Measurements from ENCODE around the gene TMEM123. TPM values are rescaled to one million over a fixed set of nuclear protein-coding genes. Genes with fewer than 3 reads are reported as not detected.

Gene TMEM123
- total and polyA plus RNA-seq, 4 donors = 125 to 164 (median 153) TPM

- Histone ChIP-seq H3K27ac (ENCODE audit: low read depth, low read length) (no peak overlapping the region), H3K9me3 (ENCODE audit: control insufficient read depth, insufficient read depth, low read length) (no peaks in the 10 kb centered on the region), H3K27me3 (ENCODE audit: control insufficient read depth, insufficient read depth, low read length) (no peaks in the 10 kb centered on the region), H3K4me3 (ENCODE audit: low read depth, low read length) (no peak overlapping the region), H3K4me1 (ENCODE audit: control insufficient read depth, insufficient read depth, low read length) (no peaks in the 10 kb centered on the region), H3K36me3 (ENCODE audit: control insufficient read depth, insufficient read depth, low read length) (no peaks in the 10 kb centered on the region)
- DNase-seq (ENCODE audit: low read depth in 4 of 6, low spot score in 6 of 6) = no peak
- 60% methylated on average over 1 of the region's 1 CpG for WGBS (ENCODE audit: insufficient coverage)
These were observed 24.2 kb upstream of the TMEM123 start for GRCh38 chr11:102476812-102477211.

DNA sequence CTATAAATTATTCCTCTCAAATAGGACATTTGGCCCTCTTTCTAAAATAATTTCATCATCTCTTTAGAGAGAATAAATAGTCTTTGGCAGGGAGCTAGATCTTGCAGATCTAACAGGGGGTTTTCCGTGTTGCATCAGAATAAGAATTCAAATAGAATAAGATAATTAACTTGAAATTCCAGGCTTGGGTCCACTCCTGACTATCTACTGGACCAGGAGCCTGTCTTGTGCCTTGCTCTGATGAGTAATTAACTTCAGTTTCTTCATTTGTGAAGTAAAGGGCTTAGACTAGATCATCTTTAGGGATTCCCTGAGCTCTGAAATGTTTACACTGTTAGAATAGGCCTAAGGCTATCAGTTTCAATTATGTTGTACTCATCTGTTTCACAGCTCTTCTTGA, 23.5 kb upstream of the TMEM123 start:
- no CpG with 5 or more reads among the region's 1 CpG for WGBS (ENCODE audit: insufficient coverage)
- Histone ChIP-seq H3K9me3 (ENCODE audit: control insufficient read depth, insufficient read depth, low read length) (no peaks in the 10 kb centered on the region), H3K4me3 (ENCODE audit: low read depth, low read length) (no peak overlapping the region), H3K27ac (ENCODE audit: low read depth, low read length) (no peak overlapping the region), H3K4me1 (ENCODE audit: control insufficient read depth, insufficient read depth, low read length) (no peaks in the 10 kb centered on the region), H3K36me3 (ENCODE audit: control insufficient read depth, insufficient read depth, low read length) (no peaks in the 10 kb centered on the region), H3K27me3 (ENCODE audit: control insufficient read depth, insufficient read depth, low read length) (no peaks in the 10 kb centered on the region)
- DNase-seq (ENCODE audit: low read depth in 4 of 6, low spot score in 6 of 6) = no peak

DNA sequence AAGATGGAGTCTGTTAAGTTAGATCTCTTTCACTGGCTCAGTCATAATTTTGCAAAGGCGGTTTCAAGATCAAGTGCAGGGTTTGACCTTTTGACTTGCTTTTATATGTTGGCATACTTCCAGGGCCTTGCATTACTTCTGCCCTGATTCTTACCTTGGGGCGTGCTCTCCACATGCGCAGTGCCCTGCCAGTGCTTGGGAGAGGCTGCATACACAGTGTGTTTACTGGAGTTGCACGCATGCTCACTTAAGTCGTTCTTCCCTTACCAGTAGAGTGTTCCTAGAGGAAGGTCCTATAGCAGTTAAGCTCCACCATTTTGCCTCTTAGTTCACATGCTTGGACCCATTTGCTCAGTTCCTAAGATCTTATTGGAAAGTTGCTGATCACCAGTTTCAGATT, 21.0 kb upstream of the TMEM123 start:
- 94% methylated on average over 5 of the region's 5 CpGs for WGBS (ENCODE audit: insufficient coverage)
- H3K9me3 ChIP-seq (ENCODE audit: control insufficient read depth, insufficient read depth, low read length) = no peaks in the 10 kb centered on the region
- H3K27ac ChIP-seq (ENCODE audit: low read depth, low read length) = no peak overlapping the region
- no peak for DNase-seq (ENCODE audit: low read depth in 4 of 6, low spot score in 6 of 6)
- no peaks in the 10 kb centered on the region for H3K36me3 ChIP-seq (ENCODE audit: control insufficient read depth, insufficient read depth, low read length)
- no peaks in the 10 kb centered on the region for H3K27me3 ChIP-seq (ENCODE audit: control insufficient read depth, insufficient read depth, low read length)
- H3K4me1 ChIP-seq (ENCODE audit: control insufficient read depth, insufficient read depth, low read length) = no peaks in the 10 kb centered on the region
- no peak overlapping the region for H3K4me3 ChIP-seq (ENCODE audit: low read depth, low read length)

- Histone ChIP-seq H3K9me3 (ENCODE audit: control insufficient read depth, insufficient read depth, low read length) (no peaks in the 10 kb centered on the region), H3K27ac (ENCODE audit: low read depth, low read length) (no peak overlapping the region), H3K4me3 (ENCODE audit: low read depth, low read length) (no peak overlapping the region), H3K4me1 (ENCODE audit: control insufficient read depth, insufficient read depth, low read length) (no peaks in the 10 kb centered on the region), H3K36me3 (ENCODE audit: control insufficient read depth, insufficient read depth, low read length) (no peaks in the 10 kb centered on the region), H3K27me3 (ENCODE audit: control insufficient read depth, insufficient read depth, low read length) (no peaks in the 10 kb centered on the region)
- 86% methylated on average over 4 of the region's 4 CpGs for WGBS (ENCODE audit: insufficient coverage)
- DNase-seq (ENCODE audit: low read depth in 4 of 6, low spot score in 6 of 6) = no peak
These were observed 19.6 kb upstream of the TMEM123 start for GRCh38 chr11:102472127-102472526.

GRCh38 chr11:102471474-102471873, 18.9 kb upstream of the TMEM123 start:
- Histone ChIP-seq H3K27me3 (ENCODE audit: control insufficient read depth, insufficient read depth, low read length) (no peaks in the 10 kb centered on the region), H3K27ac (ENCODE audit: low read depth, low read length) (no peak overlapping the region), H3K4me3 (ENCODE audit: low read depth, low read length) (no peak overlapping the region), H3K4me1 (ENCODE audit: control insufficient read depth, insufficient read depth, low read length) (no peaks in the 10 kb centered on the region), H3K36me3 (ENCODE audit: control insufficient read depth, insufficient read depth, low read length) (no peaks in the 10 kb centered on the region), H3K9me3 (ENCODE audit: control insufficient read depth, insufficient read depth, low read length) (no peaks in the 10 kb centered on the region)
- DNase-seq (ENCODE audit: low read depth in 4 of 6, low spot score in 6 of 6) = no peak

DNA sequence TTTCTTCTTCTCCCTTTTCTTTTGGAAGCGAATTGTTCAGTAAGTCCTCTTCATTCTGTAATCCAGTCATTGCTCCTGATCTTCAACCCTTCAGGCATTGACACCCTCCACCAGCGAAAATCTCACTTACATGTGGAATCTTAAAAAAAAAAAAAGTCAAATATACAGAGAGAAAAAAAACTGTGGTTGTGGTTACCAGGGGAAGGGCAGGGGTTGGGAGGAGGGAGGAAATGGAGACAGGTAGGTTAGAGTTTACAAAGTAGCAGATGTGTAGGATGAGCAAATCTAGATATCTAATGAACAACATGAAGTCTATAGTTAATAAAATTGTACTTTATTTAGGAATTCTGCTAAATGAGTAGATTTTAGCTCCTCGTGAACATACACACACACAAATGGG, 17.7 kb upstream of the TMEM123 start:
- no CpG with 5 or more reads among the region's 3 CpGs for WGBS (ENCODE audit: insufficient coverage)
- Histone ChIP-seq H3K4me1 (ENCODE audit: control insufficient read depth, insufficient read depth, low read length) (no peaks in the 10 kb centered on the region), H3K27me3 (ENCODE audit: control insufficient read depth, insufficient read depth, low read length) (no peaks in the 10 kb centered on the region), H3K9me3 (ENCODE audit: control insufficient read depth, insufficient read depth, low read length) (no peaks in the 10 kb centered on the region), H3K27ac (ENCODE audit: low read depth, low read length) (no peak overlapping the region), H3K36me3 (ENCODE audit: control insufficient read depth, insufficient read depth, low read length) (no peaks in the 10 kb centered on the region), H3K4me3 (ENCODE audit: low read depth, low read length) (no peak overlapping the region)
- DNase-seq (ENCODE audit: low read depth in 4 of 6, low spot score in 6 of 6) = no peak

GRCh38 chr11:102469196-102469821, 16.7 kb upstream of the TMEM123 start:
- H3K27me3 ChIP-seq (ENCODE audit: control insufficient read depth, insufficient read depth, low read length) = no peaks in the 10 kb centered on the region
- no peaks in the 10 kb centered on the region for H3K9me3 ChIP-seq (ENCODE audit: control insufficient read depth, insufficient read depth, low read length)
- no peak overlapping the region for H3K27ac ChIP-seq (ENCODE audit: low read depth, low read length)
- no peak for DNase-seq (ENCODE audit: low read depth in 4 of 6, low spot score in 6 of 6)
- 92% methylated on average over 7 of the region's 8 CpGs for WGBS (ENCODE audit: insufficient coverage)
- no peaks in the 10 kb centered on the region for H3K36me3 ChIP-seq (ENCODE audit: control insufficient read depth, insufficient read depth, low read length)
- H3K4me1 ChIP-seq (ENCODE audit: control insufficient read depth, insufficient read depth, low read length) = no peaks in the 10 kb centered on the region
- no peak overlapping the region for H3K4me3 ChIP-seq (ENCODE audit: low read depth, low read length)

DNA sequence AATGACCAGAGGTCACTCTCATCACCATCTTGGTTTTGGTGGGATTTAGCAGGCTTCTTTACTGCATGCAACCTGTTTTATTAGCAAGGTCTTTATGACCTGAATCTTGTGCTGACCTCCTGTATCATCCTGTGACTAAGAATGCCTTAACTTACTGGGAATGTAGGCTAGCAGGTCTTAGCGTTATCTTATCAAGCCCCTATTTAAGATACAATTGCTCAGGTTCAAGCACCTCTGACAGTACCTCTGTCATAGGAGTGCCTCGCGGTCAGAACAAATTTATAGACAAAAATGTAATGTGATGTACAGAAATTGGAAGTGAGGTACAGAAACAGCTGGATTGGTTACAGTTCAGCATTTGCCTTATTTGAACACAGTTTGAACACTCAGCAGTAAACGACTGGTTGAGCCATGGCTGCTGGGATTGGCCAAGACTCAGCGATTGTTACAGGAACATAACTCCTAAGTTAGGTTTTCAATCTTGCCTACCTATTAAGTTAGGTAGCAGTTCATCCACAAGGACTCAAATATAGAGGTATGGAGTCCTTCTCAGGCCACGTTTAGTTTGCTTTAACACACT, 16.1 kb upstream of the TMEM123 start:
- 87% methylated on average over 3 of the region's 6 CpGs for WGBS (ENCODE audit: insufficient coverage)
- no peak overlapping the region for H3K27ac ChIP-seq (ENCODE audit: low read depth, low read length)

DNA sequence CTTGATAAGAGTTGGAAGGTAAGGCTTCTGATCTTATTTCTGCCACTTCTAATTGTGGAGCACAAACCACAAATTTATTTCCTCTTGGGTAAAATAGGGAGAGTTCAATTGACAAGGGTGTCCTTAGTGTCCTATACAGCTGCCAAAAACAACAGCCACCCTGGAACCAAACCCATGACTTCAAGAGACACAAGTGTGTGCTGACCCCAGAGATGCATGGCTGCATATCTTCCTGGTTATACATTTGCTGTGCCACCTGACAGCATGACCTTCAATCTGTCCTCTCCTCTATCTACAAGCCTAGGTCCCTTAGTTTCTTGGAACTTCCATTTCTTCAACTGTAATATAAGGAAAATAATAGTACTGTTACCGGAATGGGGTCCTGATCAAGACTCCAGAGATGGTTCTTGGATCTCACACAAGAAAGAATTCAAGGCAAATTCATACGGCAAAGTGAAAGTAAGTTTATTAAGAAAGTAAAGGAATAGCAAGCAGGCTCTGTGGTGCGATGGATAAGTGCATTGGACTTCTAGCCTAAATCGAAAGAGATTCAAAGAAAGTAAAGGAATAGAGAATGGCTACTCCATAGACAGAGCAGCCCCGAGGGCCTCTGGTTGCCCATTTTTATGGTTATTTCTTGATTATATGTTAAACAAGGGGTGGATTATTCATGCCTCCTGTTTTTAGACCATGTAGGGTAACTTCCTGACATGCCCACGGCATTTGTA, 15.5 kb upstream of the TMEM123 start:
- 98% methylated on average over 5 of the region's 6 CpGs for WGBS (ENCODE audit: insufficient coverage)
- no peaks in the 10 kb centered on the region for H3K27me3 ChIP-seq (ENCODE audit: control insufficient read depth, insufficient read depth, low read length)
- no peak overlapping the region for H3K27ac ChIP-seq (ENCODE audit: low read depth, low read length)
- no peaks in the 10 kb centered on the region for H3K9me3 ChIP-seq (ENCODE audit: control insufficient read depth, insufficient read depth, low read length)
- no peaks in the 10 kb centered on the region for H3K4me1 ChIP-seq (ENCODE audit: control insufficient read depth, insufficient read depth, low read length)
- DNase-seq (ENCODE audit: low read depth in 4 of 6, low spot score in 6 of 6) = no peak
- no peak overlapping the region for H3K4me3 ChIP-seq (ENCODE audit: low read depth, low read length)
- no peaks in the 10 kb centered on the region for H3K36me3 ChIP-seq (ENCODE audit: control insufficient read depth, insufficient read depth, low read length)

More for the DNA sequence above, 16.1 kb upstream of the TMEM123 start:
- no peak for DNase-seq (ENCODE audit: low read depth in 4 of 6, low spot score in 6 of 6)
- Histone ChIP-seq H3K4me1 (ENCODE audit: control insufficient read depth, insufficient read depth, low read length) (no peaks in the 10 kb centered on the region), H3K9me3 (ENCODE audit: control insufficient read depth, insufficient read depth, low read length) (no peaks in the 10 kb centered on the region), H3K4me3 (ENCODE audit: low read depth, low read length) (no peak overlapping the region), H3K27me3 (ENCODE audit: control insufficient read depth, insufficient read depth, low read length) (no peaks in the 10 kb centered on the region), H3K36me3 (ENCODE audit: control insufficient read depth, insufficient read depth, low read length) (no peaks in the 10 kb centered on the region)
